D721Med (cell line): ENCODE measurements around the gene DPH3.

ENCODE experiments used
- DNase-seq: peaks from one replicate; pipeline ENCODE4 v3.0.0; 2011; ENCODE audit warnings: low spot score; ENCODE audit not compliant: insufficient read length
- FAIRE-seq: peaks from 2 replicates; lab custom pipeline; 2011; peaks lifted over from hg19 to GRCh38; lab: Jason Lieb, UNC
- CTCF ChIP-seq: IDR thresholded peaks from 2 replicates; pipeline ENCODE4 v1.5.1; 2012; ENCODE audit warnings: mild to moderate bottlenecking, control low read depth; ENCODE audit not compliant: insufficient read depth; ENCODE audit errors: missing control alignments

The DPH3 gene

DNA sequence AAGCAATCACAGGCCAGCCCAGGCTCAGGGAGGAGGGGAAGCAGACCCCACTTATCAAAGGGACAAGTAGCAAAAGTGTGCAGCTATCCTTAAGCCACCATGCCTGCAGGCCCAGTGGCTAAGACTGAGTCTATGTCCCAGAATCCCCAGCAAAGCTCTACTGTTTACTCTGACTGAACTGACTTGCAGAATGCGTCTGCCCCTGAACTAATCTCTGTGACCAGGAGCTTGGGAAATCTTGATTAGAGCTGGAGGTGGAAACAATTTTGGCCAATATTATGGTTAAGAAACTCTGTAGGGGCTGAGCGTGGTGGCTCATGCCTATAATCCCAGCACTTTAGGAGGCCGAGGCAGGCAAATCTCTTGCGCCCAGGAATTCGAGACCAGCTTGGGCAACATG, 22.6 kb downstream of the DPH3 start:
- DNase-seq (no peak), FAIRE-seq (no peak)
- TF ChIP-seq CTCF, result no peak

- TF ChIP-seq CTCF, result no peak
- FAIRE-seq, result no peak
- DNase-seq, result no peak
Observed at GRCh38 chr3:16241225-16241624, 23.5 kb downstream of the DPH3 start.

DNA sequence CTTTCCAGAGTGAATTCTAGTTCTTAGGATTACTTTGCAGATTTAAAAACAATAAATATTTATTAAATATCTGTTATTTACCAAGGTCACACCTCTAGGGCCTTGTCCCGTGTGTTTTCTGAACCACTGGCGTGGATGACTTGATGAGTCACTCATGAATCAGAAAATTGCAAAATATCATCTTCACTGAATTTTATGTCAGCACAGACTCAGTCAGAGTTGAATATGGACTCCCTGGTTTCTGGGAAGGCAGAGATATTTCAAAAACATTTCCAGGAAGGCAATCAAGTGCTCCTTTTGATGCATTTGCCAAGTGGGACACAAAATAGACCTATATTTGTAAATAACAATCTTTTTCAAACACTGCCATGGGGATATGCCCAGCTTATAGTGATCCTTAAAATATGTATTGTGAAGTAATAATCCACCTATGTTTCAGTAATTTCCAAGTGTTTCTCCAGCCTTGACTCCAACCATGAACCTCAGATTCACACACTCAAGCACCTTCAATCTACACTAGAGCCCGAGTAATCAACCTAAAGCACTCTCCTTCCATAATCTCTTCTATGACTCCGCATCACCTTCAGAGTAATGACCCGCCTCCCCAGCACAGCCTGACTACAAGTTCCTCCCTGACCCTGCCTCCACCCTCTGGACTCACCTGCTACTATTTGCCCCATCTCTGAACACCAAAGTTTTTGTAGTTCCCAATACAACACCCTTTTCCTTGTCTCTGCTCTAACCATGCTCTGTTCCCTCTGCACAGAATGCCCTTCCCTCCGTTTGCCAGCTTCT, 24.3 kb downstream of the DPH3 start:
- FAIRE-seq, result no peak
- no peak for TF ChIP-seq CTCF
- DNase-seq, result no peak

DNA sequence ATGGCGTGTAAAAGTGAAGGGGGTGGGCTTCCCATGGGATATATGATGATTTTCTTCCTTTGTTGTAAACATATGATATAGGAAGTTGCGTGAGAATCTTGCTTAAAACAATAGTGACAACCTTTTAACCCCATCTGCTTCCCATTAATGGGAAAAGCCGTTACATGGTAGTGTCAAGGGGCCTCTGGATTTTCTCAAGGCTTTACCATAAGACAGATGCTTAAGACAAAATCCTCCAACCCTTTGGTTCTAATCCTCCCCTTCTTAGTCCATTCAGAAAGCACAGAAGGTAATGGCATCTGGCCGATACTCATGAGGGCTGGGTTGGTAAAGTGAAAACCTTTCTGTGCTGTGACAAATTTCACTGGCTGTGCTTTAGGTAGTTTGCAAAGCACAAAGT, 25.0 kb downstream of the DPH3 start:
- FAIRE-seq (peak; percentile 92), DNase-seq (peak; percentile 48)
- no peak for TF ChIP-seq CTCF

DNA sequence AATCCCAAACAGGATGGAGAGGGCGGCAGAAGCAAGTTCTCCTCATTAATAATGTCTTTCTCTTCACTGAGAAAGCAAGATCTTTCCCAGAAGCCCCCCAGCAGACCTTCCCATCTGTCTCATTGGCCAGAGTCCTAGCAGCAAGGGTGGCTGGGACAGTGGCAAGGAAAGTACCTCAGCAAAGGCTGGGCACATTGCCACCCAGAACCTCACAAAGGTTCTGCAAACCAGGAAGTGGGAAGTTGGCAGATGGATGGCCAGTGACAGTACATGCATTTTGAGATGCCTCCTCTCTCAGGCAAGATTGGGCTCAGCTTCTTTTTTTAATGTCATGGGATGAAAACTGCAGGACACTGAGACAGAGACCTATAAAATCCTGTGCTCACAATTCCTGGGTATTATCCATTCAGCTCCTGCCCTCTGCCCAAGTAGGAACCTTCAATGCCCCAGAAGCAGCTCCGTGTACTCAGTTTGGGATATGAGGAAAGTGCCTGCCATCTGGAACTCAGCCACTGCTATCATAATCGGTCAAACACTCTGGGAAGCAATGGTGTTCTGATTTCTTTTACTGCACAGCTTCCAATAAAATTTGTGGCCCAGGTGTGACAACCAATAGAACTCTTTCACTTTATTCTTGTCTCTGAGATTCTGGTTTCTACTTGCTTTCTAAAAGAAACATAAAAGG, 25.5 kb downstream of the DPH3 start:
- DNase-seq (no peak), FAIRE-seq (no peak)
- no peak for TF ChIP-seq CTCF

GRCh38 chr3:16236856-16237393, 27.8 kb downstream of the DPH3 start:
- no peak for TF ChIP-seq CTCF

More at GRCh38 chr3:16236856-16237393, 27.8 kb downstream of the DPH3 start:
- DNase-seq (no peak), FAIRE-seq (no peak)
